ENCODE measurements around the gene KRTAP10-3.

KRTAP10-3 gene

GRCh38 chr21:44514746-44515358, 43.7 kb downstream of the KRTAP10-3 start:
- no peak for FAIRE-seq

- no peak for FAIRE-seq
These were observed 44.4 kb downstream of the KRTAP10-3 start for GRCh38 chr21:44514218-44514520.

GRCh38 chr21:44513389-44514217, 45.0 kb downstream of the KRTAP10-3 start:
- FAIRE-seq, result no peak

- no peak for FAIRE-seq
These were observed 45.9 kb downstream of the KRTAP10-3 start for GRCh38 chr21:44512496-44513388.

GRCh38 chr21:44511938-44512275, 46.7 kb downstream of the KRTAP10-3 start:
- FAIRE-seq, result no peak

- FAIRE-seq, result no peak
These were observed 47.2 kb downstream of the KRTAP10-3 start for GRCh38 chr21:44511219-44511937.

GRCh38 chr21:44510508-44511218, 47.9 kb downstream of the KRTAP10-3 start:
- FAIRE-seq, result no peak

GRCh38 chr21:44510109-44510507, 48.5 kb downstream of the KRTAP10-3 start:
- no peak for FAIRE-seq

- no peak for FAIRE-seq
These were observed 49.1 kb downstream of the KRTAP10-3 start for GRCh38 chr21:44509539-44509938.

- FAIRE-seq, result no peak
These were observed 49.7 kb downstream of the KRTAP10-3 start for GRCh38 chr21:44508711-44509445.

- no peak for FAIRE-seq
These were observed 50.2 kb downstream of the KRTAP10-3 start for GRCh38 chr21:44508426-44508710.

Data from G401.6 (cell line).